ENCODE results near the gene MYH16.
"Not testable (repeated sequence)": the region's sequence is repeated elsewhere in the genome, so short reads cannot be mapped to it uniquely, and the experiment has no call there.

Gene MYH16

GRCh38 chr7:99258501-99258900, 14.1 kb upstream of the MYH16 start:
- DNase-seq (ENCODE audit: low spot score), result no peak

- no peak for DNase-seq (ENCODE audit: low spot score)
Measured at GRCh38 chr7:99260395-99260794, 12.2 kb upstream of the MYH16 start.

- no peak for DNase-seq (ENCODE audit: low spot score)
Measured at GRCh38 chr7:99261646-99262045, 11.0 kb upstream of the MYH16 start.

- DNase-seq (ENCODE audit: low spot score), result no peak
Measured at GRCh38 chr7:99265848-99266480, 6.7 kb upstream of the MYH16 start.

GRCh38 chr7:99267481-99267840, 5.2 kb upstream of the MYH16 start:
- DNase-seq (ENCODE audit: low spot score), result no peak

- DNase-seq (ENCODE audit: low spot score), result no peak
Measured at GRCh38 chr7:99267841-99268576, 4.6 kb upstream of the MYH16 start.

GRCh38 chr7:99268577-99268908, 4.1 kb upstream of the MYH16 start:
- DNase-seq (ENCODE audit: low spot score), result no peak

GRCh38 chr7:99270702-99271101, 1.9 kb upstream of the MYH16 start:
- DNase-seq (ENCODE audit: low spot score), result no peak

GRCh38 chr7:99273561-99273960, 922 bp downstream of the MYH16 start:
- not testable (repeated sequence) for DNase-seq (ENCODE audit: low spot score)

- DNase-seq (ENCODE audit: low spot score), result not testable (repeated sequence)
Measured at GRCh38 chr7:99274908-99275307, 2.3 kb downstream of the MYH16 start.

- no peak for DNase-seq (ENCODE audit: low spot score)
Measured at GRCh38 chr7:99275496-99275895, 2.9 kb downstream of the MYH16 start.

- DNase-seq (ENCODE audit: low spot score), result no peak
Measured at GRCh38 chr7:99278180-99278579, 5.5 kb downstream of the MYH16 start.

GRCh38 chr7:99284165-99284564, 11.5 kb downstream of the MYH16 start:
- DNase-seq (ENCODE audit: low spot score), result not testable (repeated sequence)

- DNase-seq (ENCODE audit: low spot score), result no peak
Measured at GRCh38 chr7:99287779-99288534, 15.3 kb downstream of the MYH16 start.

GRCh38 chr7:99289185-99289584, 16.5 kb downstream of the MYH16 start:
- no peak for DNase-seq (ENCODE audit: low spot score)

GRCh38 chr7:99290148-99290547, 17.5 kb downstream of the MYH16 start:
- DNase-seq (ENCODE audit: low spot score), result not testable (repeated sequence)

- no peak for DNase-seq (ENCODE audit: low spot score)
Measured at GRCh38 chr7:99290980-99291607, 18.5 kb downstream of the MYH16 start.

GRCh38 chr7:99292127-99292526, 19.5 kb downstream of the MYH16 start:
- no peak for DNase-seq (ENCODE audit: low spot score)

- DNase-seq (ENCODE audit: low spot score), result no peak
Measured at GRCh38 chr7:99293167-99293566, 20.5 kb downstream of the MYH16 start.

GRCh38 chr7:99293650-99294049, 21.0 kb downstream of the MYH16 start:
- no peak for DNase-seq (ENCODE audit: low spot score)

GRCh38 chr7:99296471-99296870, 23.8 kb downstream of the MYH16 start:
- no peak for DNase-seq (ENCODE audit: low spot score)

GRCh38 chr7:99301496-99301895, 28.9 kb downstream of the MYH16 start:
- no peak for DNase-seq (ENCODE audit: low spot score)

Data from hematopoietic multipotent progenitor cell treated with erythropoietin and hydrocortisone succinate and interleukin-3 and kit ligand, for 15 days (in vitro differentiated cells).